HG02623 (cell line): ENCODE results near the gene PTPN1.

Source experiments
- ATAC-seq: cut with Tn5 transposase; IDR thresholded peaks from one replicate; pipeline ENCODE4 v1.9.1; 2021; ENCODE audit warnings: moderate library complexity; ENCODE audit not compliant: unreplicated experiment

The PTPN1 gene

DNA sequence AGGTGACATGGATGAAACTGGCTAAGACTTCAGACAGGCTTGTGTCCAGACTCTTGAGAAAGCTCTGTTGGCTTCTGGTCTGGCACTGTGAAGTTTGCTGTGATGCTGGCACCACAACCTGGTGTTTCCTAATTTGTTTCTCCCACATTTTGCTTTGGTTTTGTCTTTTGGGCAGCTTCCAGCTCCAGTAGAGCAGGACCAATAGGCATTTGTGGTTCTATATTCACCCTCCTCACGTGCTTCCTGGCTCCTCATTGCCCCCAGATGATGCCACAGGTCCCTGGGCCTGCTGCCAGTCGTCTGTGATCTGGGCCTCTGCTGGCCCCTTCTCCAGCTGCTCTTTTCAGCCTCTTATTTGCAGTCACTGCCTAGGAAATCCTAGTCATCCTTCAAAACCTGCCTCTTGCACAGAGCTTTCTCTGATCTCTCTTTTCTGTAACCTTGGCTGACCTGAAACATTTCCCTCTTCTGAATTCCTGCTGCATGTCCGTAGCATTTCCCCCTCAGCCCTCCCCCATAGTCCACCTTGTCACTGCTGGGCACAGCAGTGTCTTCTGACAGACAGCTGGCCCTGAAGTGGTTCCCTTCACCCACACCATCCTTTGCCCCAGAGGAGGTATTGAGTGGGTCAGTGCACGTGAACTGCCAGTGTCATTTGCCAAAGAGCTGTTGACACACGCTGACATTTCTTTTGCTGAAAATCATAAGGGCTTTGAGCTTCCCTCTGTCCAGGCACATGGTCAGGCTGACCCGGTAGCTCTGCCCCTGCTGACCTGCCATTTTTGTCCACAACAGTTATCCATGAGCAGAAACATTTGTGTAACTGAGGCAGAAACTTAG is 63.0 kb downstream of the PTPN1 start:
- no peak for ATAC-seq

DNA sequence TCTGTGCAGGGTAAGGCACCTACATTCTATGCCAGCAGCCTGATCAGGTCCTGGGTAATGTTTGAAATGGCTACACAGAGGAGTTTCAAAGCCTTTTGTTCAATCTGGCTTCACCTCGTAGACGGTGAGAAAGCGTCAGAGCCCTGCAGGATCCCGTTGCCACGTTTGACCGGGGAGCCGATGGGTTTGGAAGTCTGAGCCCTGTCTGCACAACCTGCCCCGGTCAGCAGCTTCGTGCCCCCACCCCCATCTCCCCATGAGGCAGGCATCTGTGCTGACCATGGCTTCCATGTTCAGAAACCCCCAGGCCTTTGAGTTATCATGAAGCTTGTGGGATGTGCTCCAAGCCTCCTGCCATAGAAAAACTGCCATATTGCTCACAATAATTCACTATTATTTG is 63.9 kb downstream of the PTPN1 start:
- ATAC-seq: no peak

DNA sequence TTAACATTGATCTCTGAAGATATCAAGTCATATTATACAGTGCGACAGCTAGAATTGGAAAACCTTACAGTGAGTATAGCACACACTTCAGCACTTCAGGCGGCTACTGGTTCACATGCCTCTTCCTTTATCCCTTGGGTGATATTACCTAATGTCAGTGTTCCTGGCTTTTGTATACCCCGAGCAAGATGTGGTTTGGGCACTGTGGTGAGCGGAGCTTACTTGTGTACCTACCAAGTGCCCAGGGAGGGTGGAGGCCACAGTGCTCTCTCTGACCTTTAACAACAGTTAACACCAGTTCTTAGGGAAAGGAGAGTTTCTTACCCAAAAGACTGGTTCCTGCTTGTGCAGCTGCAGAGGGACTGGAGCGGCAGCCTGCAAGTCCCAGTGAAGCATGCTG is 64.4 kb downstream of the PTPN1 start:
- ATAC-seq: no peak

DNA sequence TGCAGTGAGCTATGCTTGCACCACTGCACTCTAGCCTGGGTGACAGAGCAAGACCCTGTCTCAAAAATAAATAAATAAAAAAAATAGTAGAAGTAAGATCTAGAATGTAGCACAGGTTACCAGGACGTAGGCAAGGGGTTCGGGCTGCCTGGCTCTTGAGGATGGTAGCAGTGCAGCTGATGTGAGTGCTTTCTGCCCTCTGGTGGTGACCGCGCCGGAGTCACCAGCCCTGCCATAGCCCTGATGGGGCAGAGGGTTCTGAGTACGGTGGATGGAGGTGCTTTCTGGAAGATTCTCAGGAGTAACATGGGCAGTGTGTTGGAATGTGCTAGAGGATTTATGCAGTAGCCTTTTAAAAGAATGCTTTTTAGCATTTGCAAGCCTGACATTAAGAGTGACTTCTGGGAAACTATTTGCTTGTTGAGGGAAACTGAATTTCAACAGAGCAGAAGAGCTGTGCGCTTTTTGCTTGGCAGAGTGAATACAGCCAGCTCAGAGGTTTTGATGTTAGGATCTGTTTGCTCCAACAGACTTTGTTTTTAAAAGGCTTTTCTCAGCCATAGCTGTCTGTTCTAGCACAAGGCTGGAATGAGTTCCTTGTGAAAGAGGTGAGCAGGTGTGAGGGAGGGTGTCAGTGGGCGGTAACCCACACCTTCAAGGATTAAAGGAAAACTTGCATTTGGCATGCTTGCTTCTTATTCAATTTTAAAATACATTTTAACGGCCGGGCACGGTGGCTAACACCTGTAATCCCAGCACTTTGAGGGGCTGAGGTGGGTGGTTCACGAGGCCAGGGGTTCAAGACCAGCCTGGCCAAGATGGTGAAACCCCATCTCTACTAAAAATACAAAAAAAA is 65.9 kb downstream of the PTPN1 start:
- peak; percentile 47 for ATAC-seq

DNA sequence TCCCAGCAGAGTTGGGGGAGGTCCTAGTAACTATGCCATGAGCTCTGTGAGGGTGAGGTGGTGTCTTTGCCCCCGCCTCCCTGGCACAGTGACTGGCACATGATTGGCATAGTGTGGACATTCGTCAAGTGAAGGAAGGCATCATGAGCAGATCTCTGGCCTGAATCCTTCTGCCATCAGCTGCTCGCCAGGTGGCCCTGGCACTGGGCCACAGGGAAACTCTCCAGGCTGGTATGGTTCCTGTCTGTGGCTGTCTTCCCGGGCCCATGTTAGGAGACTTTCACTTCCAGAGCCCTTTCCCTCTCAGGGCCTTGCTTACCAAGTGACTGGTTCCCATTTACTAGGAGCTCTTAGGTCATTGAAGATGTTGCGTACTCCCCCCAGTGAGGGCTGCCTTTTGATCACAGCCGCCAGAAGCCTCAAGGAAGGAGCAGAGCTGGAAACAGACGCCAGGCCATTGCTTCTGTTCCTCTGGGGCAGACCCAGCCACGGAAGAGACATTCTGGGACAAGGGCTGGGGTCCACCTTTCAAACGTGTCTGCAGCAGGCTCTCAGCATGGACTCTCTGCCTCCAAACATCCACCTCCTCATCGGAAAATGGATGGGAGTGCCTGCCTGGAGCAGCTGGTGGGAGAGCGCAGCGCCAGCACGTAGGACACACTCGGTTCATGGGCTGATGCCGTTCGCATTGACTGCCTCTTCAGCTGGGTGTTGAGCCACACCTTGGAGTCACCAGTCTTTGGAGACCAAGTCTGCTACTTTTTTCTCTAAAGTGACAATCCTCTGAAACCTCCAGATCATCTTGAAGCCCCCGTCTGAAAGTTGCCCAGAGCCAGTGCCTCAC is 67.2 kb downstream of the PTPN1 start:
- ATAC-seq: no peak

DNA sequence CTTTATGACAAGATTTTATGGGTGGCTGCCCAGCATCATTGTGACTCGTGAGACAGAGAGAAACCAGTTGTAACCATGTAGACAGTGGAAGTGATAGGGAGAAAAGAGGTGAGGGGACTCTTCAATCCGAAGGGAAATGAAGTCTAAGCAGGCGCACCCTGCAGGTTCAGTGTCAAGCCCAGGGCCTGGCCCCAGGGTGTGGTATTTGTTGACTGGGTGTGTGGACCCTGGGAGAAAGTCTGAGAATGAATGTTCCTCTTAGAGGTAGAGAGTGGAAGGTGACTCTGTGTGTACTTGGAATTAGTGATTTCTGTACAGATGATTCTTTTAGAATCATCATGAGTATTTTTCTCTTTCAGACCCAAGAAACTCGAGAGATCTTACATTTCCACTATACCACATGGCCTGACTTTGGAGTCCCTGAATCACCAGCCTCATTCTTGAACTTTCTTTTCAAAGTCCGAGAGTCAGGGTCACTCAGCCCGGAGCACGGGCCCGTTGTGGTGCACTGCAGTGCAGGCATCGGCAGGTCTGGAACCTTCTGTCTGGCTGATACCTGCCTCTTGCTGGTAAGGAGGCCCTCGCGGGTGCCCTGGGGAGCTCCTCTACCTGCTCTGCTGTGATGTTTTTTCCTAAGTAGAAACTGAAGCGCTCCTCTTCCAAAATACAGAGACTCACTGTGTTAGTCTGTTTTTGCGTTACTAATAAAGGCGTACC is 68.0 kb downstream of the PTPN1 start:
- ATAC-seq: no peak

DNA sequence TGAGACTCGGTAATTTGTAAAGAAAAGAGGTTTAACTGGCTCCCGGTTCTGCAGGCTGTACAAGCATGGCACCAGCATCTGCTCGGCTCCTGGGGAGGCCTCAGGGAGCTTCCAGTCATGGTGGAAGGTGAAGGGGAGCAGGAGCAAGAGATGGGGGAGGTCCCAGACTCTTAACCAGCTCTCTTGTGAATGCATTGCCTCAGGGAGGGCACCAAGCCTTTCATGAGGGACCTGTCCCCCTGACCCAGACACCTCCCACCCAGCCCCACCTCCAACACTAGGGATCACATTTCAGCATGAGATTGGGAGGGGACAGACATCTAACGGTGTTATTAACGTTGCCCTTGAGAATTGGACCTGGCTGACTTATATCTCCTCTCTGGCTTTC is 68.6 kb downstream of the PTPN1 start:
- ATAC-seq: no peak

DNA sequence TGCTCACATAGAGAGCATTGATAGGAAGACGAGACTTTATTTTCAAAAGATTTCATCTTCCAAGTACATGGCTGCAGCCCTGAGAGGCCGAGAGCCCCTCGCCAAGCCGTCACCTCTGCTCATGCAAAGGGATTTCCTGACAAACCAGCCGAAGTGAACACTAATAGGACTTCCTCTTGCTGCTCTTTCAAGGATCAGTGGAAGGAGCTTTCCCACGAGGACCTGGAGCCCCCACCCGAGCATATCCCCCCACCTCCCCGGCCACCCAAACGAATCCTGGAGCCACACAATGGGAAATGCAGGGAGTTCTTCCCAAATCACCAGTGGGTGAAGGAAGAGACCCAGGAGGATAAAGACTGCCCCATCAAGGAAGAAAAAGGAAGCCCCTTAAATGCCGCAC is 69.3 kb downstream of the PTPN1 start:
- no peak for ATAC-seq

DNA sequence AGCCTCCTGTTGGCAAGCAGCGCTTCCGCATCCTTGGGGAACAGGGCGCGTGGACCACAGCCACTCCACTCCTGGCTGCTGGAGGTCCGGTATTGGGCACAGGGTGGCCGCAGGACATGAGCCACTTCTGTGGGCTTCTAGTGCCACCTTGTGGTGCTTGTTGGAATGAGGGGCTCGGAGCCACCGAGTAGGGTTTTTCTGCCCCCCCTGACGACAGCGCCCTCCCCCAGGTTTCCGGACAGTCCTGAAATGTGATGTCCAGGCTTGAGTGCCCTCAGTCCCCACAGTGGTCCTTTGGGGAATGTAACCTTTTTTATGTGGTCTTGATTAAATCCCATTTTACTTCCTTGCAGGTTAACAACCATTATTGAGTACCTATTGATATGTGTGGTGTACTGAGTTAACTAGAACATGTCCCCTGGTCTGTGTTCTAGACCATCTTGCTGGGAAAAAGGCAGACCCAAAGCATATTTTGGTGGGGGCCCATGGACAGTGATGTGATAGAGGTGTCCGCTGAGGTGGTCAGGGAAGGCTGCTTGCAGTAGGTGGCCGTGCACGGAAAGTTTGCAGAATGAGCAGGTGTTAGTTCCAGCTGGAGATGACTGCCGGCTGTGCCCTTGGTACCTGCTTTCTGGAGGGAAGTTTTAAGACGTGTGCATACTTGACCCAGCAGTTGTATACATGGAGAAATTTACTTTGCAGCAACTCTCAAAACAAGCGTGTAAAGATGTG is 70.0 kb downstream of the PTPN1 start:
- no peak for ATAC-seq

DNA sequence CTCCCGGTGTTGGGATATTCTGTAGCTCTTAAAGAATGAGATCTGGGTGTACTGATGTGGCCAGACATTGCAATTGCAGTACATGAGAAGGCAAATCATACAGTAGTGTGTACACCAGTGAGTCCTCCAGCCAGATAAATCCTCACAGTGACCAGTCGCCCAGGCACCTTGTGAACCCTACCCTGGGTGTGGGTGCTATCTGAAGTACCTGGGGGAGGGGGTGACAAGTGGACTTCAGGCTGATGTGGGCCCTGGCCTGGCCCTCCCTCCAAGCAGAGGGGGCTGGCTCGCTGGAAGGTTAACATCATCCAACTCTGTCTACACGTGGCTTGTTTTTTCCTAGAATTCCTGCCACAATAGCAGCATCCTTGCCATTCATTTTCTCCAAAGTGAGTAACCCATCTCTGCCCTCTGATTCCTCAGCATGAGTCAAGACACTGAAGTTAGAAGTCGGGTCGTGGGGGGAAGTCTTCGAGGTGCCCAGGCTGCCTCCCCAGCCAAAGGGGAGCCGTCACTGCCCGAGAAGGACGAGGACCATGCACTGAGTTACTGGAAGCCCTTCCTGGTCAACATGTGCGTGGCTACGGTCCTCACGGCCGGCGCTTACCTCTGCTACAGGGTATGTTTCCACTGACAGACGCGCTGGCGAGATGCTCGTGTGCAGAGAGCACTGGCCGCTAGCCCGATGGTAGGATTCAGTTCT is 70.8 kb downstream of the PTPN1 start:
- ATAC-seq: no peak

DNA sequence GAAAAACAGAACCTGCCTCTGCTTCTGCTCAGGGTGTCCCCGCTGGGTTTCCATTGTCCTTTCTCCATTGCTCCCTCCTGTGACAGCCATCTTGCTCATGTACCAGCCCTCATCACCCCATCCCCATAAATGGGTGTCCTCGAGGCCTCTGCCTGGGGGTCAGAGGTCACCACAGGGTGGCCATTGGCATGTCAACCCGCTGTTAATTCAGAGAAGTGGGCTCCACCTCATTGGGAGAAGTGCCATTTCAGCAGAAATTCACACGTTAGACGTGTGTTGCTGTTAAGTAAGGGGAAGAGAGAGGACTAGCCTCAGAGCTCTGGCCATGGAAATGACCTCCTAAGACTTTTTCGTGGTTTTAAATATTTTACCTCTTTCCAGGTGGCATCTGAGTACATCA is 71.9 kb downstream of the PTPN1 start:
- ATAC-seq: no peak

DNA sequence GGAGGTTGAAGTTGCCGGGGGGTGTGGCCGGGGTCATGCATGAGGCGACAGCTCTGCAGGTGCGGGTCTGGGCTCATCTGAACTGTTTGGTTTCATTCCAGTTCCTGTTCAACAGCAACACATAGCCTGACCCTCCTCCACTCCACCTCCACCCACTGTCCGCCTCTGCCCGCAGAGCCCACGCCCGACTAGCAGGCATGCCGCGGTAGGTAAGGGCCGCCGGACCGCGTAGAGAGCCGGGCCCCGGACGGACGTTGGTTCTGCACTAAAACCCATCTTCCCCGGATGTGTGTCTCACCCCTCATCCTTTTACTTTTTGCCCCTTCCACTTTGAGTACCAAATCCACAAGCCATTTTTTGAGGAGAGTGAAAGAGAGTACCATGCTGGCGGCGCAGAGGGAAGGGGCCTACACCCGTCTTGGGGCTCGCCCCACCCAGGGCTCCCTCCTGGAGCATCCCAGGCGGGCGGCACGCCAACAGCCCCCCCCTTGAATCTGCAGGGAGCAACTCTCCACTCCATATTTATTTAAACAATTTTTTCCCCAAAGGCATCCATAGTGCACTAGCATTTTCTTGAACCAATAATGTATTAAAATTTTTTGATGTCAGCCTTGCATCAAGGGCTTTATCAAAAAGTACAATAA is 72.5 kb downstream of the PTPN1 start:
- ATAC-seq: no peak

DNA sequence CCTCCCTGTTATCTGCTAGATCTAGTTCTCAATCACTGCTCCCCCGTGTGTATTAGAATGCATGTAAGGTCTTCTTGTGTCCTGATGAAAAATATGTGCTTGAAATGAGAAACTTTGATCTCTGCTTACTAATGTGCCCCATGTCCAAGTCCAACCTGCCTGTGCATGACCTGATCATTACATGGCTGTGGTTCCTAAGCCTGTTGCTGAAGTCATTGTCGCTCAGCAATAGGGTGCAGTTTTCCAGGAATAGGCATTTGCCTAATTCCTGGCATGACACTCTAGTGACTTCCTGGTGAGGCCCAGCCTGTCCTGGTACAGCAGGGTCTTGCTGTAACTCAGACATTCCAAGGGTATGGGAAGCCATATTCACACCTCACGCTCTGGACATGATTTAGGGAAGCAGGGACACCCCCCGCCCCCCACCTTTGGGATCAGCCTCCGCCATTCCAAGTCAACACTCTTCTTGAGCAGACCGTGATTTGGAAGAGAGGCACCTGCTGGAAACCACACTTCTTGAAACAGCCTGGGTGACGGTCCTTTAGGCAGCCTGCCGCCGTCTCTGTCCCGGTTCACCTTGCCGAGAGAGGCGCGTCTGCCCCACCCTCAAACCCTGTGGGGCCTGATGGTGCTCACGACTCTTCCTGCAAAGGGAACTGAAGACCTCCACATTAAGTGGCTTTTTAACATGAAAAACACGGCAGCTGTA is 73.4 kb downstream of the PTPN1 start:
- no peak for ATAC-seq

DNA sequence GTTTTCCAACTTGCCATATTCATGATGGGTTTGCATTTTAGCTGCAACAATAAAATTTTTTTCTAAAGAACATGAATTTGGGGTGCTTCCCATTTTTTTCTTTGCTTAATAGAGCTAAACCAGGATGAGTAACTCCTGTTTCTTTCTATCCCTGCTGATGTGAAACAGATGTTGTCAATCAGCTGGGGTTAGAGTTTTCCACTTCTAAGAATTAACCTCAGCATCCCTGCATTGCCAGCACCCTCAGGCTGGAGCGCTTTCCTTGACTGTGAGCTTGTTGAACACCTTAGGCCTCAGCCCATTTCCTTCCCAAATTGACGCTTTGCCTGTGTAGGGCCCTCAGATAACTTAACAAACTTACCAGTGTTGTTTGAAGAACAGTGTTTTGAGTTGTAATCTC is 74.5 kb downstream of the PTPN1 start:
- ATAC-seq: no peak

DNA sequence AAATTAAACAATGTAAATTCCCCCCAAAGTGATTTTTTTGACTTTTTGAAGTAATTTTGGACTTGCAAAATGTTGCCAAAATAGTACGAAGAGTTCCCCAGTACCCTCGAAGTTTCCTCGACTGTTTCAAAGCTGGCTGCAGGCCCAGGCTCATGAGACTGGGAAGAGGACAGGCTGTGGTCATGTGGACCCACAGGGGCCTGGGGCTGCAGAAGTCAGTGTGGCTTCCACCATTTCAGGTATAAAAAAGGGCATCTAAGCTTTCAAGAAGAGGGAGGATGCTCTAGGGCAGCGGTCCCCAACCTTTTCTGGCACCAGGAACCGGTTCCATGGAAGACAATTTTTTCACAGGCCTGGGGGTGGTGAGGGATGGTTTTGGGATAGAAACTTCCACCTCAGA is 75.0 kb downstream of the PTPN1 start:
- no peak for ATAC-seq

DNA sequence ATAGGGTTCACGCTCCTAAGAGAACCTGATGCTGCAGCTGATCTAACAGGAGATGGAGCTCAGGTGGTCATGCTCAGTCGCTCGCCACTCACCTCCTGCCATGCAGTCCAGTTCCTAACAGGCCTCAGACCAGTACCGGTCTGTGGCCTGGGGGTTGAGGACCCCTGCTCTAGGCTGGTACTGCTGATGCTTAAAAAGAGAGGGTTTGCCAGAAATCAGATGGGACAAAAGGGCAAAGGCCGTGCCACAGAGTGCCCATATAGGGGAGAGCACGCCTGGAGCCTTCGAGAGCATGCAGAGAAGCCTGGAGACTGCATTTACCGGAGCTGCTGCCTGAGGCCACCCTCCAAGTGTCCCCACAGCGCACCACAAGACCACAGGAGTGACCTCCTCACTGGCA is 75.5 kb downstream of the PTPN1 start:
- no peak for ATAC-seq

DNA sequence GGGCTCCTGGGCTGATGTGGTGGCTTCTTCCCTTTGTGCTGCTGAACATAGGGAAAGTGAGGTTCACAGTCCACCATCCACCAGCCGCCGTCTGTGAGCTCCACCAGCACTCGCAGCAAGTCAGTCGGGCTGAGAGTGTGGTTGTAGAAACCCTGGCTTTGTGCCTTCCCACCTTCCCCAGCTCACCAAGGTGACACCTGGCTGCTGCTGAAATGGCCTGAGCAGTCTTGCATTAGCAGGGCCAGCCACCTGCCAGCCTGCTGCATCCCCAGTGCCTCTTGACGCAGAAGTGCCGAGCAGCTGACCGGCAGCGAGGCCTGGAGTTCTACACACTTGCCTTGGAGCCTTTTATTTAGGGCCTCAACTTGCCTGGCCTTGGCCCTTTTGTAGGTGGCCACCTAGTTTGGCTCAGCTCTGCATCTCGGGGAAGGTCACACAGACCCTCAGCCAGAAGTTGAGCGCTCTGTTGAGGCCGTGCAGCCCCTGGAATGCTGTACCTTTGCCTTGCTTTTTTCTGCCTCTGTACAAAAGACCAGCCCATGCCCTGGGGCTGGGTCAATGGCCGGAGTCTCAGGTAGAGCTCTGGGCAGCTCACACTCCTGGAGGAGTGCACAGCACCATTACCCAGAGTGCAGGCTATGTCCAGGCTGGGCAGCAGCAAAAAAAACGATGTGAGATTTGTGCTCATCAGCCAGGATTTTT is 76.5 kb downstream of the PTPN1 start:
- no peak for ATAC-seq
